Mesothelial cell of epicardium (in vitro differentiated cells): ENCODE results near the gene PRKACA. TPM values are rescaled to one million over a fixed set of nuclear protein-coding genes. Genes with fewer than 3 reads are reported as not detected.
A peak's percentile ranks its signal among the peaks of the same experiment; 100 is the strongest.

Experiments used
- DNase-seq, 2 experiments: peaks; one replicate each; pipeline ENCODE4 v3.0.0; 2021; ENCODE audit warnings: low spot score in 2 of 2; ENCODE audit not compliant: unreplicated experiment in 2 of 2
- H3K27ac Mint-ChIP-seq: 2 replicates; pipeline ENCODE4 v1.8.0; 2021; ENCODE audit warnings: mixed read lengths
- H3K27me3 Mint-ChIP-seq: 2 replicates; pipeline ENCODE4 v1.8.0; 2021; ENCODE audit warnings: low read depth, mixed read lengths
- H3K36me3 Mint-ChIP-seq: 2 replicates; pipeline ENCODE4 v1.8.0; 2021; ENCODE audit warnings: mixed read lengths
- H3K4me1 Mint-ChIP-seq: 2 replicates; pipeline ENCODE4 v1.8.0; 2021; ENCODE audit warnings: mixed read lengths
- H3K4me3 Mint-ChIP-seq: 2 replicates; pipeline ENCODE4 v1.8.0; 2021; ENCODE audit warnings: mild to moderate bottlenecking, moderate library complexity, mixed read lengths
- H3K9me3 Mint-ChIP-seq: 2 replicates; pipeline ENCODE4 v1.8.0; 2021; ENCODE audit warnings: mixed read lengths
- total RNA-seq: library from RNA; stranded (reverse); gene quantifications from 3 replicates; pipeline ENCODE4 v1.2.1, GENCODE V29; 2021
- TF ChIP-seq, protein P1 (sequence below): fragments of 200-600 bp; sonication (generic); IDR thresholded peaks from one replicate; pipeline ENCODE4 v1.5.0; 2021; ENCODE audit warnings: antibody characterized with exemption; ENCODE audit not compliant: unreplicated experiment

The PRKACA gene
- 80.9 to 87.7 TPM (median 82.9 TPM) in 3 replicates for total RNA-seq

DNA sequence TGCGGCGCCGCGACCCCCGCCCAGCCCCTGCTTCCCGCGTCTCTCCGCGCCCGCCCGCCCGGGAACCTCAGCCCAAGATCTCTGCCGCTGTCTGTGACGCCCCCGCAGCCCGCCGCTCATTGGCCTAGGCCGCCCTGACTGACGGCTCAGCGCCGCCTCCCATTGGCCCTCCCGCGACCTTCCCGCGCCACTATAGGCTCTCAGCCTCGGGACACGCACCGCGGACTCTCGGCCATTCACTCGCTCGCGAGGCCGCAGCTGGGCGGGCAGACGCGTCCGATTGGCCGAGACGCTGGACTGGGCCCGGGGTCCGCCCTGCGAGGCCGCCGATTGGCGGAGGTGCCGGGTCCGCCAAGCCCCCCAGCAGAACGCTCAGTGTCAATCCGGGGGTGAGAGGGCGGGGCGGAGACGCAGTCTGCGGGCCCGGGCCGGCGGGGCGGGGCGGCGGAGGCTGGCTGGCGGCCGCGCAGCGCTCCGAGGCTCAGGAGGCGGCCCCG lies at the start of gene PRKACA:
Gene PRKACA (minus strand): TSS at position 95 of the 497 bp plus-strand sequence. CDS start 215 bp downstream, outside the sequence.
- TF ChIP-seq, protein P1, sequence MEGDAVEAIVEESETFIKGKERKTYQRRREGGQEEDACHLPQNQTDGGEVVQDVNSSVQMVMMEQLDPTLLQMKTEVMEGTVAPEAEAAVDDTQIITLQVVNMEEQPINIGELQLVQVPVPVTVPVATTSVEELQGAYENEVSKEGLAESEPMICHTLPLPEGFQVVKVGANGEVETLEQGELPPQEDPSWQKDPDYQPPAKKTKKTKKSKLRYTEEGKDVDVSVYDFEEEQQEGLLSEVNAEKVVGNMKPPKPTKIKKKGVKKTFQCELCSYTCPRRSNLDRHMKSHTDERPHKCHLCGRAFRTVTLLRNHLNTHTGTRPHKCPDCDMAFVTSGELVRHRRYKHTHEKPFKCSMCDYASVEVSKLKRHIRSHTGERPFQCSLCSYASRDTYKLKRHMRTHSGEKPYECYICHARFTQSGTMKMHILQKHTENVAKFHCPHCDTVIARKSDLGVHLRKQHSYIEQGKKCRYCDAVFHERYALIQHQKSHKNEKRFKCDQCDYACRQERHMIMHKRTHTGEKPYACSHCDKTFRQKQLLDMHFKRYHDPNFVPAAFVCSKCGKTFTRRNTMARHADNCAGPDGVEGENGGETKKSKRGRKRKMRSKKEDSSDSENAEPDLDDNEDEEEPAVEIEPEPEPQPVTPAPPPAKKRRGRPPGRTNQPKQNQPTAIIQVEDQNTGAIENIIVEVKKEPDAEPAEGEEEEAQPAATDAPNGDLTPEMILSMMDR, result no peak

DNA sequence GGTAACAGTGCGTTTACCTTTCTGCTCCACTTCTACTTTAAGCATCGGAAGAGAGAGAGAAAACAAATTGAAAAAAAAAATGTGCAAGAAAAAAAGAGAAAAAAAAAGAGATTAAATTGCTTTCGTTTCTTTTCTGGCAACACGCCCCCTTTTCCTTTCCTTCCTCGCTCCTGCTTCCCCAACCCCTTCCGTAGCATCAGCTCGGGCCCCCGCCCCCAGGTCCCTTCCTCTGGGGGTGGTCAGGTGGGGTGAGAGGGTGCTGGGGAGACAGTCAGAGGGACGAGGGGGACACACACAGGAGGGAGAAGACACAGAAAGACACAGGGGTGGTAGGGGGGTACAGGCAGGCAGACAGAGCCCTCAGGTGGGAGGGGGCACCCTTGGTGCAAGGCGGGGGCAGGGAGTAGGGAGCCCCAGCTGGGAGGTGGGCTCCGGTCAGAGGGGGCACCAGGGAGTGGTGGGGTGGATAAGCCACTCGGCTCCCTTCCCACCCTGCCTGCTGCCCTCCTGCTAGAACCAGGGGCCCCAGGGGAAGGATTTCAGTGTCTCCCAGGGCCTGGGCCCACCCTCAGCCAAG lies 49.5 kb upstream of the PRKACA start:
- no peak overlapping the region for H3K4me3 Mint-ChIP-seq
- H3K27ac Mint-ChIP-seq, result peak overlapping the region; percentile 79
- peaks cover 23% of the 10 kb centered on the region for H3K4me1 Mint-ChIP-seq
- TF ChIP-seq, protein P1, result no peak
- no peaks in the 10 kb centered on the region for H3K9me3 Mint-ChIP-seq
- no peaks in the 10 kb centered on the region for H3K27me3 Mint-ChIP-seq
- no peak for DNase-seq
- peaks cover 33% of the 10 kb centered on the region for H3K36me3 Mint-ChIP-seq

More for the DNA sequence above, at the start of gene PRKACA:
- no peaks in the 10 kb centered on the region for H3K9me3 Mint-ChIP-seq
- H3K36me3 Mint-ChIP-seq, result no peaks in the 10 kb centered on the region
- H3K27ac Mint-ChIP-seq, result peak within 1 kb of the TSS; percentile 95
- peak; percentile 98 for DNase-seq
- H3K4me3 Mint-ChIP-seq, result peak within 1 kb of the TSS; percentile 91
- H3K4me1 Mint-ChIP-seq, result peaks cover 30% of the 10 kb centered on the region
- H3K27me3 Mint-ChIP-seq, result no peaks in the 10 kb centered on the region

- Mint-ChIP-seq H3K27me3 (no peaks in the 10 kb centered on the region), H3K36me3 (peaks cover 24% of the 10 kb centered on the region), H3K4me3 (no peak overlapping the region), H3K9me3 (no peaks in the 10 kb centered on the region), H3K4me1 (peaks cover 23% of the 10 kb centered on the region), H3K27ac (peak overlapping the region; percentile 81)
- no peak for DNase-seq
- TF ChIP-seq, protein P1, result no peak
These were observed 48.6 kb upstream of the PRKACA start for GRCh38 chr19:14165990-14166830.

DNA sequence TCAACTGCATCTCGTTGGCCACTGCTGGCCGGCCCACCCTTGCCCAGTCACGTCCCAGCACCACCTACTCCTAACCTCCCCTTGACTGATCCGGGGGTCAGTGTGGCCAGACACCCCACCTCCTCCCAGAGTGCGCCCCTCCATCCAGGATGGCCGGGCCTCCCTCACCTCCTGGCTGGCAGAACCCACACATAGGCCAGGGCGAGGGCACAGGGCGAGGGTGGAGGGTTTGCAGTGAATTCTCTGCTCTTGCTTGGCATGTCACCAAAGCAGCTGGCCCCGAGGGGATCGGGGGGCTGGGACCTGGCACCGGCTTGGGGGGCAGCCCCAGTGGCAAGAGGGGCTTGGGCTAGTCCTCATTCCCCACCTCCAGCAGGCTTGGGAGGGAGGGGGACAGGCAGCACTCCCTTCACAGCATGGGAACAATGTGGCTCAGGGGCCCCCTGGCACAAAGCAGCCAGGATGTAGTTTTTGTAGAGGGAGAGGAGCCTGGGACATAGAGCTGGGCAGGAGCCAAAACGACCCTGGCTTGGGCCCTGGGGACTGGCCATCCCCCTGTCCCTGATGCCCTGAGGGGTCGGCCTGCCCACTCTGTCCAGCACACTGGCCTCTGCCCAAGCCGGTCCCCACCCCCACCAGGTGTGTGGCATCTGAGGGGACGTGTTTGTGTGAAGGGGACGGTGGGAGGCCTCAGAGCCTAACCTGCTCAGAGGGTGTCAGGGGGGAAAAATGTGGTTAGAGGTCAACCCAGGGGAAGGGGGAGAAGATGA lies 47.3 kb upstream of the PRKACA start:
- no peaks in the 10 kb centered on the region for H3K27me3 Mint-ChIP-seq
- H3K9me3 Mint-ChIP-seq, result no peaks in the 10 kb centered on the region
- peaks cover 11% of the 10 kb centered on the region for H3K36me3 Mint-ChIP-seq
- H3K4me3 Mint-ChIP-seq, result no peak overlapping the region
- peaks cover 23% of the 10 kb centered on the region for H3K4me1 Mint-ChIP-seq
- no peak for DNase-seq
- TF ChIP-seq, protein P1, result no peak
- no peak overlapping the region for H3K27ac Mint-ChIP-seq

GRCh38 chr19:14164082-14164481 lies 46.5 kb upstream of the PRKACA start:
- Mint-ChIP-seq H3K4me1 (peaks cover 23% of the 10 kb centered on the region), H3K36me3 (peaks cover 8% of the 10 kb centered on the region), H3K27me3 (no peaks in the 10 kb centered on the region), H3K27ac (no peak overlapping the region), H3K4me3 (no peak overlapping the region), H3K9me3 (no peaks in the 10 kb centered on the region)
- TF ChIP-seq, protein P1, result no peak
- no peak for DNase-seq
